Endodermal cell (in vitro differentiated cells): ENCODE data around the gene AMDHD2. TPM values are rescaled to one million over a fixed set of nuclear protein-coding genes. Genes with fewer than 3 reads are reported as not detected.

Experiments used
- DNase-seq: peaks from one replicate; pipeline ENCODE4 v3.0.0-alpha.2; 2017
- H3K27ac ChIP-seq: 2 replicates; pipeline ENCODE4 v1.5.1; 2013; ENCODE audit warnings: mild to moderate bottlenecking, low read depth, low read length, moderate library complexity
- H3K27me3 ChIP-seq: 2 replicates; pipeline ENCODE4 v1.6.1; 2013; ENCODE audit warnings: mild to moderate bottlenecking, low read length, moderate library complexity; ENCODE audit not compliant: insufficient read depth, control insufficient read depth, poor library complexity, severe bottlenecking
- H3K36me3 ChIP-seq: 2 replicates; pipeline ENCODE4 v1.7.0; 2013; ENCODE audit warnings: mild to moderate bottlenecking, low read length, moderate library complexity; ENCODE audit not compliant: control insufficient read depth, insufficient read depth
- H3K4me1 ChIP-seq: one replicate; pipeline ENCODE4 v1.7.0; 2013; ENCODE audit warnings: low read length; ENCODE audit not compliant: control insufficient read depth, insufficient read depth
- H3K4me3 ChIP-seq: 2 replicates; pipeline ENCODE4 v1.5.1; 2013; ENCODE audit warnings: mild to moderate bottlenecking, low read length, moderate library complexity
- H3K9ac ChIP-seq: 2 replicates; pipeline ENCODE4 v1.6.1; 2013; ENCODE audit warnings: mild to moderate bottlenecking, low read length, moderate library complexity; ENCODE audit not compliant: poor library complexity, severe bottlenecking; ENCODE audit errors: extremely low read depth
- H3K9me3 ChIP-seq: 2 replicates; pipeline ENCODE4 v1.6.1; 2013; ENCODE audit warnings: mild to moderate bottlenecking, low read length, moderate library complexity; ENCODE audit not compliant: control insufficient read depth
- H3K27ac Mint-ChIP-seq: 2 replicates; pipeline ENCODE4 v1.8.0; 2020; ENCODE audit warnings: mixed read lengths
- H3K27me3 Mint-ChIP-seq: 2 replicates; pipeline ENCODE4 v1.8.0; 2021; ENCODE audit warnings: mild to moderate bottlenecking, mixed read lengths; ENCODE audit not compliant: insufficient read depth
- H3K36me3 Mint-ChIP-seq: 2 replicates; pipeline ENCODE4 v1.8.0; 2020; ENCODE audit warnings: low read depth, mixed read lengths
- H3K4me1 Mint-ChIP-seq: 2 replicates; pipeline ENCODE4 v1.8.0; 2020; ENCODE audit warnings: mixed read lengths
- H3K4me3 Mint-ChIP-seq: 2 replicates; pipeline ENCODE4 v1.8.0; 2020; ENCODE audit warnings: mild to moderate bottlenecking, moderate library complexity, mixed read lengths
- H3K9me3 Mint-ChIP-seq: 2 replicates; pipeline ENCODE4 v1.8.0; 2020; ENCODE audit warnings: mild to moderate bottlenecking, mixed read lengths
- WGBS, 2 experiments: methylation state at CpG; one replicate each; pipeline versions ENCODE4 v1.1.5 to v1.1.7; 2013; ENCODE audit warnings: missing lambda C conversion rate in 2 of 2, mixed read lengths in 1 of 2; ENCODE audit not compliant: insufficient coverage in 1 of 2, insufficient read length in 1 of 2; 5-methylcytosine and 5-hydroxymethylcytosine counted together
- total RNA-seq, 2 donors: library from RNA; stranded (reverse); fragmentation: NEBNext Ultra II Directional in 1 of 2; extraction: Animal tissue kit (Norgen Biotek cat#: 25700) in 1 of 2; gene quantifications; 2 replicates in 1 of 2; 3 replicates in 1 of 2; pipeline ENCODE4 v1.2.1, GENCODE V29; 2021
- TF ChIP-seq, protein P1 (sequence below): fragments of 200-600 bp; sonication (generic); conservative IDR thresholded peaks from 2 replicates; pipeline ENCODE4 v1.5.0; 2021; ENCODE audit warnings: antibody characterized with exemption, mild to moderate bottlenecking

AMDHD2 gene
- total RNA-seq, 2 donors from 2014 or later, result 74.6 to 82.2 TPM

DNA sequence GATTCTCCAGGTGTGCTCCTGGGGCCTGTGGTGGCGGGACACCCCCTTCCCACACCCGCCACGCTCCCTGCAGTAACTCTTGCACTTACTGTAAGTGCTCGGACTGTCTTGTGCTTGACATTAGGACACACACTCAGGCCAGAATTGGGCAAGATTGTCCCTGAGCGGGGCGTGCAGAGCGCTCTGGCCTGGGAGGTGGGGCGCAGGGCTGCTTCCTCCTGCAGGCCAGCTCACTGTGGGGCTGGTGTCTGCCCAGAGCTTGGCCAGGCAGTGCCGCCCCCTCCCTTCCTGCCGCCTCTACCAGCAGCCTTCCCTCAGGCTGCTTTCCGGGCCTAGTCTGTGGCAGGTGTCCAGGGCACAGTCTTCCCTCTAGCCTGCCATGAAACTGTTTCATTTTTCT lies 12.5 kb upstream of the AMDHD2 start:
- no peak overlapping the region for H3K4me3 Mint-ChIP-seq
- DNase-seq, result no peak
- no peaks in the 10 kb centered on the region for H3K27me3 ChIP-seq
- 92 to 100% methylated on average over 8 to 11 of the region's 11 CpGs for WGBS, 2 experiments
- H3K9ac ChIP-seq, result no peak overlapping the region
- H3K9me3 Mint-ChIP-seq, result no peaks in the 10 kb centered on the region
- H3K4me1 ChIP-seq, result peaks cover 3% of the 10 kb centered on the region
- H3K36me3 Mint-ChIP-seq, result no peaks in the 10 kb centered on the region
- H3K27me3 Mint-ChIP-seq, result no peaks in the 10 kb centered on the region
- TF ChIP-seq, protein P1, sequence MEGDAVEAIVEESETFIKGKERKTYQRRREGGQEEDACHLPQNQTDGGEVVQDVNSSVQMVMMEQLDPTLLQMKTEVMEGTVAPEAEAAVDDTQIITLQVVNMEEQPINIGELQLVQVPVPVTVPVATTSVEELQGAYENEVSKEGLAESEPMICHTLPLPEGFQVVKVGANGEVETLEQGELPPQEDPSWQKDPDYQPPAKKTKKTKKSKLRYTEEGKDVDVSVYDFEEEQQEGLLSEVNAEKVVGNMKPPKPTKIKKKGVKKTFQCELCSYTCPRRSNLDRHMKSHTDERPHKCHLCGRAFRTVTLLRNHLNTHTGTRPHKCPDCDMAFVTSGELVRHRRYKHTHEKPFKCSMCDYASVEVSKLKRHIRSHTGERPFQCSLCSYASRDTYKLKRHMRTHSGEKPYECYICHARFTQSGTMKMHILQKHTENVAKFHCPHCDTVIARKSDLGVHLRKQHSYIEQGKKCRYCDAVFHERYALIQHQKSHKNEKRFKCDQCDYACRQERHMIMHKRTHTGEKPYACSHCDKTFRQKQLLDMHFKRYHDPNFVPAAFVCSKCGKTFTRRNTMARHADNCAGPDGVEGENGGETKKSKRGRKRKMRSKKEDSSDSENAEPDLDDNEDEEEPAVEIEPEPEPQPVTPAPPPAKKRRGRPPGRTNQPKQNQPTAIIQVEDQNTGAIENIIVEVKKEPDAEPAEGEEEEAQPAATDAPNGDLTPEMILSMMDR, result no peak
- peaks cover 19% of the 10 kb centered on the region for H3K4me1 Mint-ChIP-seq
- no peak overlapping the region for H3K27ac ChIP-seq
- H3K4me3 ChIP-seq, result no peak overlapping the region
- no peaks in the 10 kb centered on the region for H3K9me3 ChIP-seq
- peaks cover 1% of the 10 kb centered on the region for H3K36me3 ChIP-seq
- H3K27ac Mint-ChIP-seq, result no peak overlapping the region

DNA sequence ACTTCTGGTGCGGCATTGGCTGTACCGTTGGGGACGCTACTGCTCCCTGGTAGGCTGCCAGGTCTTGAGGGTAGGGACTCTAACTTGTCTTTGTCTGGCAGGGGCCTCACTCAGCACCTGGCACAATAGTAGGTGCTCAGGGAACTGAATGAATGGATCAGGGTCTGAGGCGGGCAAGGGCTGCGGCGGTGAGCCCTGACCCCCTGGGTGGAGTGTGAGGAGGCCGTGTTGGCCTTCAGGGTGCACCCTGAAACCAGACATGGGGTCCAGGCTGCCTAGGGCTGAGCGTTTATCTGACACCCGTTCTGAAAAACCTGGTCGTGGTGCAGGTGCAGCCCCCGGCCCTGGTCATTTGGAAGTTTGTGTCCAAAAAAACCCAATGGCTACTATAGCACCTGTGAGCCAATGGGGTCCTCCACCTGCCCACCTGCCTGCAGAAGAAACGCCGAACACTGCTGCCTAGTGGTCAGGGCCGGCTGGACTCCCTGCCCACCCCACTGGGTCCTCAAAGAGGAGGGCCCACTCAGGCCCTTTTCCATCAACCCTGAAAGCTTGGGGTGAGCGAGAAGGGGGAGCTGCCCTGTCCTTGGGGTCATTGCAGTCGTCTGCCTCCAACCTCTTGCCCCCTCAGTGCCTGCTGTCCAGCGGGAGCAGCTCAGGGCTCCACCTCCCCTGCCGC lies 11.3 kb upstream of the AMDHD2 start:
- Mint-ChIP-seq H3K36me3 (no peaks in the 10 kb centered on the region), H3K9me3 (no peaks in the 10 kb centered on the region), H3K4me3 (no peak overlapping the region), H3K27me3 (no peaks in the 10 kb centered on the region), H3K4me1 (peaks cover 25% of the 10 kb centered on the region), H3K27ac (no peak overlapping the region)
- H3K9me3 ChIP-seq, result no peaks in the 10 kb centered on the region
- no peak overlapping the region for H3K27ac ChIP-seq
- WGBS, 2 experiments, result 88 to 89% methylated on average over 9 to 18 of the region's 18 CpGs
- H3K27me3 ChIP-seq, result no peaks in the 10 kb centered on the region
- peaks cover 9% of the 10 kb centered on the region for H3K4me1 ChIP-seq
- TF ChIP-seq, protein P1, result peak; percentile 33
- DNase-seq, result no peak
- no peak overlapping the region for H3K9ac ChIP-seq
- no peak overlapping the region for H3K4me3 ChIP-seq
- no peaks in the 10 kb centered on the region for H3K36me3 ChIP-seq

DNA sequence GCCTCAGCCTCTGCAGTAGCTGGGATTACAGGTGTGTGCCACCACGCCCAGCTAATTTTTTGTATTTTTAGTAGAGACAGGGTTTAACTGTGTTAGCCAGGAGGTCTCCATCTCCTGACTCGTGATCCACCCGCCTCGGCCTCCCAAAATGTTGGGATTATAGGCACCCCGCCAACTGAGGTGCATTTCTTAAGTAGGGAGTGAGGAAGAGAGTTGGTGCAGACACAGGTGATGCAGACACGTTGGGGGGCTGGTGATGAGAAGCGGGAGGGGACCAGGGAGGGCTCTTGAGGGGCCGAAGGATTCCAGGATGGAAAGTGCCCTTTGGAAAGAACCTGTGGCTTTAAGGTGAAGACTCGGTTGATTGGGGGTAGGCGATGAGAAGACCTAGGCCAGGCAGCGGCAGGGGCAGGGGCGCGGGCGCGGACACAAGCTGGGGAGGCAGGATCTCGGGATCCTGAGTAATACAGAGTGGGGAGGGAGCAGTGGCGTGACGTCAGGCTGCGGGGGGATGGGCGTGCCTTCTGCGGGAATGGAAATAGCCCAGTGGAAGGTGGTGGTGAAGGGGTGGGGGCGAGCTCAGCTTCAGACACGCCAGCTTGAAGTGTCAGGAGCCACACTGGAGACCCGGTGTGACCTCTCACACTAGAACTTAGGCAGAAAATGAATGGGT lies 8.9 kb upstream of the AMDHD2 start:
- peaks cover 37% of the 10 kb centered on the region for H3K4me1 Mint-ChIP-seq
- 70 to 75% methylated on average over 12 to 24 of the region's 24 CpGs for WGBS, 2 experiments
- H3K9me3 ChIP-seq, result no peaks in the 10 kb centered on the region
- no peak for DNase-seq
- H3K4me1 ChIP-seq, result peaks cover 14% of the 10 kb centered on the region
- H3K27ac ChIP-seq, result no peak overlapping the region
- no peaks in the 10 kb centered on the region for H3K27me3 ChIP-seq
- H3K4me3 Mint-ChIP-seq, result no peak overlapping the region
- peaks cover 5% of the 10 kb centered on the region for H3K36me3 Mint-ChIP-seq
- TF ChIP-seq, protein P1, result no peak
- no peak overlapping the region for H3K4me3 ChIP-seq
- H3K36me3 ChIP-seq, result peaks cover 7% of the 10 kb centered on the region
- H3K27me3 Mint-ChIP-seq, result no peaks in the 10 kb centered on the region
- no peak overlapping the region for H3K9ac ChIP-seq
- no peaks in the 10 kb centered on the region for H3K9me3 Mint-ChIP-seq
- H3K27ac Mint-ChIP-seq, result no peak overlapping the region
